GM12878 (cell line): ENCODE results near the gene PDE7B. TPM values are rescaled to one million over a fixed set of nuclear protein-coding genes. Genes with fewer than 3 reads are reported as not detected.

ENCODE experiments used
- ATAC-seq: fragments of 200-7000 bp; cut with Tn5 transposase; 3 replicates; pipeline ENCODE4 v1.9.1; 2020; ENCODE audit warnings: mild to moderate bottlenecking, moderate library complexity
- BruUV-seq: library from RNA; stranded (reverse); fragments of 400-500 nt; replicated peaks from 2 replicates; lab custom pipeline; 2021; lab: Mats Ljungman, UMichigan
- CTCF ChIA-PET: fragments of 300-600 bp; sonication (Branson Sonifier 250); formaldehyde crosslinking; extraction: SDS; loops from one replicate; lab custom pipeline; 2021; ENCODE audit warnings: inconsistent platforms; lab: Yijun Ruan, JAX
- POLR2A ChIA-PET: fragments of 350-600 bp; formaldehyde crosslinking; extraction: SDS; loops from one replicate; lab custom pipeline; 2021; ENCODE audit warnings: inconsistent platforms; lab: Charles Lee
- RAD21 ChIA-PET: fragments of 300-600 bp; sonication (Branson Sonifier 250); formaldehyde crosslinking; loops from one replicate; lab custom pipeline; 2023; ENCODE audit warnings: antibody characterized with exemption; ENCODE audit not compliant: unreplicated experiment; lab: Charles Lee
- SMC1A ChIA-PET: fragments of 300-600 bp; sonication (Branson Sonifier 250); formaldehyde crosslinking; loops from one replicate; lab custom pipeline; 2023; ENCODE audit not compliant: unreplicated experiment, uncharacterized antibody; lab: Charles Lee
- DNase-seq: peaks from one replicate; pipeline ENCODE4 v3.0.0-alpha.2; 2011; ENCODE audit warnings: low read depth, low spot score
- FAIRE-seq: peaks from 3 replicates; lab custom pipeline; 2011; peaks lifted over from hg19 to GRCh38; lab: Jason Lieb, UNC
- H2AFZ ChIP-seq: 2 replicates; pipeline ENCODE4 v1.6.0; 2011; ENCODE audit warnings: low read depth, low read length, control low read depth; ENCODE audit not compliant: control insufficient read depth
- H3K27ac ChIP-seq: 2 replicates; pipeline ENCODE4 v1.5.1; 2011; ENCODE audit warnings: control low read depth; ENCODE audit not compliant: control insufficient read depth, insufficient read depth
- H3K27me3 ChIP-seq, 2 experiments: replicated peaks in 1 of 2; 2 replicates each; pipeline versions ENCODE4 v1.6.0 to v1.6.1; 2011; ENCODE audit warnings: low read length in 1 of 2; ENCODE audit not compliant: control insufficient read depth in 2 of 2, insufficient read depth in 2 of 2
- H3K36me3 ChIP-seq, 2 experiments: 2 replicates each; pipeline ENCODE4 v1.5.1; 2011; ENCODE audit warnings: low read length in 1 of 2; ENCODE audit not compliant: control insufficient read depth in 2 of 2, insufficient read depth in 2 of 2
- H3K4me1 ChIP-seq: 2 replicates; pipeline ENCODE4 v1.6.1; 2011; ENCODE audit warnings: mild to moderate bottlenecking, low read length, moderate library complexity, mixed read lengths; ENCODE audit not compliant: control insufficient read depth, insufficient read depth
- H3K4me2 ChIP-seq: 2 replicates; pipeline ENCODE4 v1.6.0; 2011; ENCODE audit warnings: control low read depth; ENCODE audit not compliant: control insufficient read depth, insufficient read depth
- H3K4me3 ChIP-seq: fragments of 200-600 bp; sonication (generic); 2 replicates; pipeline ENCODE4 v1.5.1; 2016
- H3K79me2 ChIP-seq: 2 replicates; pipeline ENCODE4 v1.6.0; 2011; ENCODE audit warnings: low read length; ENCODE audit not compliant: control insufficient read depth, insufficient read depth
- H3K9ac ChIP-seq: 2 replicates; pipeline ENCODE4 v1.8.0; 2011; ENCODE audit warnings: low read length, control low read depth, mixed read lengths; ENCODE audit not compliant: control insufficient read depth, insufficient read depth
- H3K9me3 ChIP-seq: replicated peaks from 3 replicates; pipeline ENCODE4 v1.5.1; 2011; ENCODE audit warnings: mild to moderate bottlenecking, low read length; ENCODE audit not compliant: control insufficient read depth, insufficient read depth
- H4K20me1 ChIP-seq: 2 replicates; pipeline ENCODE4 v1.6.0; 2011; ENCODE audit not compliant: control insufficient read depth, insufficient read depth
- CHD2 ChIP-seq: IDR thresholded peaks from 2 replicates; pipeline ENCODE4 v1.6.1; 2011; ENCODE audit warnings: low read depth, low read length, improper control_type of control experiment, borderline replicate concordance
- KAT2A ChIP-seq: conservative IDR thresholded peaks from 2 replicates; pipeline ENCODE4 v1.6.1; 2011; ENCODE audit warnings: low read depth, low read length; ENCODE audit not compliant: control insufficient read depth
- LARP7 ChIP-seq: fragments of 450-650 bp; IDR thresholded peaks from 2 replicates; pipeline ENCODE4 v1.6.1; 2017; ENCODE audit warnings: mild to moderate bottlenecking
- MTA2 ChIP-seq: fragments of 450-650 bp; IDR thresholded peaks from 2 replicates; pipeline ENCODE4 v1.6.1; 2016; ENCODE audit warnings: low read depth, mild to moderate bottlenecking, moderate library complexity
- POLR2A ChIP-seq: IDR thresholded peaks from 2 replicates; pipeline ENCODE4 v1.6.1; 2011; ENCODE audit warnings: low read depth, mild to moderate bottlenecking, low read length
- POU2F2 ChIP-seq: IDR thresholded peaks from 3 replicates; pipeline ENCODE4 v1.6.1; 2011; ENCODE audit warnings: low read depth, mild to moderate bottlenecking, low read length, borderline replicate concordance
- RCOR1 ChIP-seq: conservative IDR thresholded peaks from 2 replicates; pipeline ENCODE4 v1.6.1; 2012; ENCODE audit warnings: low read depth, low read length, improper control_type of control experiment
- RFX5 ChIP-seq: IDR thresholded peaks from 2 replicates; pipeline ENCODE4 v1.6.1; 2011; ENCODE audit warnings: low read depth, low read length, improper control_type of control experiment
- SMARCA5 ChIP-seq: fragments of 450-650 bp; IDR thresholded peaks from 2 replicates; pipeline ENCODE4 v1.6.1; 2017; ENCODE audit warnings: mild to moderate bottlenecking
- YBX1 ChIP-seq: fragments of 450-650 bp; IDR thresholded peaks from 2 replicates; pipeline ENCODE4 v1.6.1; 2016; ENCODE audit warnings: antibody characterized with exemption
- WGBS: methylation state at CpG from one replicate; pipeline ENCODE4 v1.1.6; 2016; ENCODE audit warnings: low lambda C conversion rate; ENCODE audit not compliant: insufficient replicate concordance, insufficient coverage; ENCODE audit errors: missing lambda C conversion rate; 5-methylcytosine and 5-hydroxymethylcytosine counted together
- in situ Hi-C: fragments of 300-500 bp; cut with MboI; formaldehyde crosslinking; loops from 9 replicates; pipeline ENCODE4 v1.14.3; 2018; ENCODE audit warnings: mixed read lengths
- intact Hi-C: fragments of 100-400 bp; cut with micrococcal nuclease; formaldehyde crosslinking; loops from one replicate; pipeline ENCODE4 v1.14.2; 2022; ENCODE audit not compliant: unreplicated experiment
- polyA plus RNA-seq, 11 experiments: library from polyadenylated mRNA; depleted of rRNA in 4 of 11; unstranded in 6 of 11; stranded (reverse) in 5 of 11; fragments of >200 nt; fragmentation: Nextera tagmentation in 4 of 11; fragmentation: Illumina TruSeq in 1 of 11; extraction: Ambion mirVana in 4 of 11; extraction: Trizol in 1 of 11; gene quantifications; 1 replicate in 1 of 11; 2 replicates in 10 of 11; pipeline versions ENCODE4 v1.2.1 to v1.2.3, GENCODE V29; 2011 to 2016; ENCODE audit warnings: inconsistent platforms in 2 of 11, missing spikeins in 2 of 11, low read depth in 1 of 11
- total RNA-seq, 4 experiments: library from RNA; depleted of rRNA in 3 of 4; stranded (reverse); fragments of >200 nt in 3 of 4; fragmentation: Illumina TruSeq in 1 of 4; extraction: Trizol in 1 of 4; gene quantifications; 2 replicates each; pipeline versions ENCODE4 v1.2.1 to v1.2.3, GENCODE V29; 2013 to 2021
- TF ChIP-seq, protein P1 (sequence below): fragments of 450-650 bp; IDR thresholded peaks from 2 replicates; pipeline ENCODE4 v1.6.1; 2017; ENCODE audit warnings: mild to moderate bottlenecking, moderate library complexity
- TF ChIP-seq, protein P2 (sequence below): fragments of 450-650 bp; IDR thresholded peaks from 2 replicates; pipeline ENCODE4 v1.6.1; 2017; ENCODE audit warnings: low read depth, mild to moderate bottlenecking, moderate library complexity

The PDE7B gene
- total and polyA plus RNA-seq, 10 of the 15 experiments (the other 5 are each of a cell fraction or from before 2014, with no cell fraction given): not detected

DNA sequence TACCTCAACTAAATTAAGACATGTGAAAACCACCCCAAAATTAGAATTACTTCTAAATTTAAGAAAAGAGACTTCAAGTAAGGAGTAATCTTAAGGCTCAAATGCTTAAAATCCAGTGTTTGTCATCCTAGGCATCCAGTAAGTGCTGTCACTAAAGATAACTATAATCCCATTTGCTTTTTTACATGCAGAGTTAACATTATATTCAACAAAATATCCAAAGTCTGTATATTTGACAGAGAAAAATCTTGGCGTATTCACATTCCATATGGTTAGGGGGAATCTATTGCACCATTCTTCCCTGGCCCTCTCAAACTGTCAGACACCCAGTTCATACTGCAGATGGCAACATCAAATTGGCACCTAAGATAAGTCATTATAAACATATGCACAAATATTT, 381.2 kb downstream of the PDE7B start:
- peaks cover 9% of the 10 kb centered on the region; the same call in 1 of the 2 replicates for H3K4me1 ChIP-seq
- ATAC-seq (no peak), FAIRE-seq (peak; percentile 18), DNase-seq (no peak)
- H3K27me3 ChIP-seq: no peaks in the 10 kb centered on the region
- H3K79me2 ChIP-seq: no peaks in the 10 kb centered on the region
- RAD21 ChIA-PET: no interaction called here
- H2AFZ ChIP-seq: no peak overlapping the region
- H3K27ac ChIP-seq: no peak overlapping the region
- BruUV-seq: no TSS peak
- CTCF ChIA-PET: interaction anchor here (1.0 kb wide), 1 partner anchor 695 kb away, joined by 3 read pairs; no protein-coding TSS in a partner anchor
- H3K9me3 ChIP-seq: no peaks in the 10 kb centered on the region
- no peak overlapping the region for H3K9ac ChIP-seq
- peaks cover 0 to 22% of the 10 kb centered on the region in 2 experiments for H3K36me3 ChIP-seq
- SMC1A ChIA-PET: no interaction called here
- intact Hi-C loops (no loop called here), in situ Hi-C loops (no loop called here)
- H4K20me1 ChIP-seq: no peaks in the 10 kb centered on the region
- H3K4me2 ChIP-seq: no peak overlapping the region
- no peak for TF ChIP-seq POLR2A
- TF ChIP-seq MTA2: no peak
- TF ChIP-seq KAT2A: no peak
- no peak for TF ChIP-seq SMARCA5
- no peak for TF ChIP-seq LARP7
- no peak for TF ChIP-seq POU2F2
- no peak for TF ChIP-seq YBX1
- TF ChIP-seq RFX5: no peak
- TF ChIP-seq, protein P1, sequence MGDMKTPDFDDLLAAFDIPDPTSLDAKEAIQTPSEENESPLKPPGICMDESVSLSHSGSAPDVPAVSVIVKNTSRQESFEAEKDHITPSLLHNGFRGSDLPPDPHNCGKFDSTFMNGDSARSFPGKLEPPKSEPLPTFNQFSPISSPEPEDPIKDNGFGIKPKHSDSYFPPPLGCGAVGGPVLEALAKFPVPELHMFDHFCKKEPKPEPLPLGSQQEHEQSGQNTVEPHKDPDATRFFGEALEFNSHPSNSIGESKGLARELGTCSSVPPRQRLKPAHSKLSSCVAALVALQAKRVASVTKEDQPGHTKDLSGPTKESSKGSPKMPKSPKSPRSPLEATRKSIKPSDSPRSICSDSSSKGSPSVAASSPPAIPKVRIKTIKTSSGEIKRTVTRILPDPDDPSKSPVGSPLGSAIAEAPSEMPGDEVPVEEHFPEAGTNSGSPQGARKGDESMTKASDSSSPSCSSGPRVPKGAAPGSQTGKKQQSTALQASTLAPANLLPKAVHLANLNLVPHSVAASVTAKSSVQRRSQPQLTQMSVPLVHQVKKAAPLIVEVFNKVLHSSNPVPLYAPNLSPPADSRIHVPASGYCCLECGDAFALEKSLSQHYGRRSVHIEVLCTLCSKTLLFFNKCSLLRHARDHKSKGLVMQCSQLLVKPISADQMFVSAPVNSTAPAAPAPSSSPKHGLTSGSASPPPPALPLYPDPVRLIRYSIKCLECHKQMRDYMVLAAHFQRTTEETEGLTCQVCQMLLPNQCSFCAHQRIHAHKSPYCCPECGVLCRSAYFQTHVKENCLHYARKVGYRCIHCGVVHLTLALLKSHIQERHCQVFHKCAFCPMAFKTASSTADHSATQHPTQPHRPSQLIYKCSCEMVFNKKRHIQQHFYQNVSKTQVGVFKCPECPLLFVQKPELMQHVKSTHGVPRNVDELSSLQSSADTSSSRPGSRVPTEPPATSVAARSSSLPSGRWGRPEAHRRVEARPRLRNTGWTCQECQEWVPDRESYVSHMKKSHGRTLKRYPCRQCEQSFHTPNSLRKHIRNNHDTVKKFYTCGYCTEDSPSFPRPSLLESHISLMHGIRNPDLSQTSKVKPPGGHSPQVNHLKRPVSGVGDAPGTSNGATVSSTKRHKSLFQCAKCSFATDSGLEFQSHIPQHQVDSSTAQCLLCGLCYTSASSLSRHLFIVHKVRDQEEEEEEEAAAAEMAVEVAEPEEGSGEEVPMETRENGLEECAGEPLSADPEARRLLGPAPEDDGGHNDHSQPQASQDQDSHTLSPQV: no peak
- TF ChIP-seq CHD2: no peak
- TF ChIP-seq, protein P2, sequence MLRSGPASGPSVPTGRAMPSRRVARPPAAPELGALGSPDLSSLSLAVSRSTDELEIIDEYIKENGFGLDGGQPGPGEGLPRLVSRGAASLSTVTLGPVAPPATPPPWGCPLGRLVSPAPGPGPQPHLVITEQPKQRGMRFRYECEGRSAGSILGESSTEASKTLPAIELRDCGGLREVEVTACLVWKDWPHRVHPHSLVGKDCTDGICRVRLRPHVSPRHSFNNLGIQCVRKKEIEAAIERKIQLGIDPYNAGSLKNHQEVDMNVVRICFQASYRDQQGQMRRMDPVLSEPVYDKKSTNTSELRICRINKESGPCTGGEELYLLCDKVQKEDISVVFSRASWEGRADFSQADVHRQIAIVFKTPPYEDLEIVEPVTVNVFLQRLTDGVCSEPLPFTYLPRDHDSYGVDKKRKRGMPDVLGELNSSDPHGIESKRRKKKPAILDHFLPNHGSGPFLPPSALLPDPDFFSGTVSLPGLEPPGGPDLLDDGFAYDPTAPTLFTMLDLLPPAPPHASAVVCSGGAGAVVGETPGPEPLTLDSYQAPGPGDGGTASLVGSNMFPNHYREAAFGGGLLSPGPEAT: no peak
- no peak for TF ChIP-seq RCOR1
- WGBS: 100% methylated on average over 1 of the region's 1 CpG
- no peak overlapping the region for H3K4me3 ChIP-seq
- POLR2A ChIA-PET: no interaction called here
